Skeletal muscle cell (primary cell): Measurements from ENCODE around the gene RAD50.

Source experiments
- DNase-seq: peaks from one replicate; pipeline ENCODE4 v3.0.0-alpha.2; 2010; ENCODE audit warnings: low read depth
- H3K4me3 ChIP-seq: 2 replicates; pipeline ENCODE4 v1.5.1; 2011; ENCODE audit warnings: low read depth, mild to moderate bottlenecking, control low read depth, low read length, moderate library complexity

The RAD50 gene

DNA sequence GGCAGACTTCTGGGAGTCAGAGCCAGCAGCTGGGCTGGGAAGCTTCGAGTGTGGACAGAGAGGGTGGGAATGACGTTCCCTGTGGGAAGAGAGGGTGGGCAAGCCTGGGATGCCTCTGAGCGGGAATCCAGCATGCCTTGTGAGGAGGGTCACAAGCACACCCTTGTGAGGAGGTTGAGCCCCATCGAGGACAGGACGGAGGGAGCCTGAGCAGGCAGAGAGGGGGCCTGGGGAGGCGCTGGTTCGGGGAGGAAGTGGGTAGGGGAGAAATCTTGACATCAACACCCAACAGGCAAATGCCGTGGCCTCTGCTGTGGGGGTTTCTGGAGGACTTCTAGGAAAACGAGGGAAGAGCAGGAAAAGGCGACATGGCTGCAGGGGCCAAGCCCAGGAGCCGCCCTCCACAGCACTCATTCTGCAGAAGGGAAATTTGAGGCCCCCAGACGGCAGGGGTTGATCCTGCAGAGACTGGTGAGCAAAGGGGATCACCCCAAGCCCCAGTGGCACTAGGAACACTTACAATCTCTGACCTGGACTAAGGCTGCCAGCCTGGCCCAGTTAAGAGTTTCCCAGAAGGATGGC, 100.1 kb downstream of the RAD50 start:
- no peak for DNase-seq
- H3K4me3 ChIP-seq: peak overlapping the region; percentile 45

DNA sequence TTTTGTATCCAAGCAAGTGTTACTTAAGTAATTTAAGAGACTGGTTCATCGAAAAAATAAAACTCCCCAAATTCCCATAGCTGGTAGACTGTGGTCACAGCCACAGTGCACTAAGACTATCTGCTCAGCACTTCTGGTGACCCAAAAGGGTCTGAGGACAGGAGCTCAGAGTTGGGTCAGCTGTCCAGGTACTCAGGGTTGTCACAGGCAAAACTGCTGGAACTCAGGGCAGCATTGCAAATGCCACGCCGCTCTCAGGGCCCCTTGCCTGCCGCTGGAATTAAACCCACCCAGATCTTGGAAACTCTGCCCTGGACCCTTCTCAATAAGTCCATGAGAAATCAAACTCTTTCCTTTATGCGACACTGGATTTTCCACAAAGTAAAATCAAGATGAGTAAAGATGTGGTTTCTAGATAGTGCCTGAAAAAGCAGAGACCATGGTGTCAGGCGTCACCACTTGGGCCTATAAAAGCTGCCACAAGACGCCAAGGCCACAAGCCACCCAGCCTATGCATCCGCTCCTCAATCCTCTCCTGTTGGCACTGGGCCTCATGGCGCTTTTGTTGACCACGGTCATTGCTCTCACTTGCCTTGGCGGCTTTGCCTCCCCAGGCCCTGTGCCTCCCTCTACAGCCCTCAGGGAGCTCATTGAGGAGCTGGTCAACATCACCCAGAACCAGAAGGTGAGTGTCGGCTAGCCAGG, 101.1 kb downstream of the RAD50 start, which contains the start of gene IL13:
Gene IL13 (plus strand): TSS at position 498 of the 705 bp plus-strand sequence. CDS start 14 bp downstream, at position 512.
- DNase-seq: no peak
- no peak within 1 kb of the TSS for H3K4me3 ChIP-seq

DNA sequence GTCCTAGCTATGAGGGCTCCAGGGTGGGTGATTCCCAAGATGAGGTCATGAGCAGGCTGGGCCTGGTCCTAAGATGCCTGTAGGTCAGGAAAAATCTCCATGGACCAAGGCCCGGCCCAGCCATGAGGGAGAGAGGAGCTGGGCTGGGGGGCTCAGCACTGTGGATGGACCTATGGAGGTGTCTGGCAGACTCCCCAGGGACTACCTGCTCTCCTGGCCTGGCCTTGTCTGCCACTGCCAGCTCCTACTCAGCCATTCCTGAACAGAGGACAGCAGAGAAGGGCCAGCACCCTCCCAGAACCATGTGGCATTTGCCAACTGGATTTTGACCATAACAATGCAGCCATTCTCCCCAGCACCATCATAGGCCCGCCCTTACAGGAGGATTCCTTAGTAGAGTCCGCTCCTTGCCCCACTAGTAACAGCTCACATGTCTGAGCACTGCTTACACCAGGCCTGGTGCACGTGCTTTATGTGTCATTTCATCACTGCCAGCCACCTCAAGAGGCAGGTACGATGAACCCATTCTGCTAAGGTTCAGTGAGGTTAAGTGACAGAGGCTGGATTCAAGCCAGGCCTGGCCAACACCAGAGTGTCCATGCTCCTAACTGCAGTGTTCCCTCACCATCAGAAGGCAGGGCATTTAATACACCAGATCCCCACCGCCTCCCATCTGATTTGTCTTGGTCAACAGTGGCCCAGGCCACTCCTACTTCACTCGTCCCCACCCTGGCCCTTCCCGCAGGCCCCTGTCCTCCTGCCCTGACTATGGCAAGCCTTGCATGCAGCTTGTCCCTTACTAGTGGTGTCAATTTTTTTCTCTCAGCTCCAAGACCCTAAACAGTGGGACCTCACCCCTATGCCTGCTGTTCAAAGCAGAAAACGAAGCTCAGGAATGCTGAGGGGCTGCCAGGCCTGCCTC, 101.9 kb downstream of the RAD50 start:
- H3K4me3 ChIP-seq: no peak overlapping the region
- DNase-seq: no peak

GRCh38 chr5:132659598-132660493, 103.1 kb downstream of the RAD50 start:
- DNase-seq: no peak

GRCh38 chr5:132661231-132662003, 104.6 kb downstream of the RAD50 start:
- H3K4me3 ChIP-seq: no peak overlapping the region
- no peak for DNase-seq

More at GRCh38 chr5:132659598-132660493, 103.1 kb downstream of the RAD50 start:
- H3K4me3 ChIP-seq: no peak overlapping the region

GRCh38 chr5:132662004-132662401, 105.2 kb downstream of the RAD50 start:
- no peak for DNase-seq

GRCh38 chr5:132662925-132663770, 106.4 kb downstream of the RAD50 start:
- no peak overlapping the region for H3K4me3 ChIP-seq
- no peak for DNase-seq

More at GRCh38 chr5:132662004-132662401, 105.2 kb downstream of the RAD50 start:
- H3K4me3 ChIP-seq: no peak overlapping the region

GRCh38 chr5:132663771-132664695, 107.3 kb downstream of the RAD50 start:
- no peak for DNase-seq
- H3K4me3 ChIP-seq: no peak overlapping the region

GRCh38 chr5:132664696-132665209, 108.0 kb downstream of the RAD50 start:
- H3K4me3 ChIP-seq: no peak overlapping the region

GRCh38 chr5:132665574-132666080, 108.8 kb downstream of the RAD50 start:
- DNase-seq: no peak
- H3K4me3 ChIP-seq: no peak overlapping the region

More at GRCh38 chr5:132664696-132665209, 108.0 kb downstream of the RAD50 start:
- no peak for DNase-seq

DNA sequence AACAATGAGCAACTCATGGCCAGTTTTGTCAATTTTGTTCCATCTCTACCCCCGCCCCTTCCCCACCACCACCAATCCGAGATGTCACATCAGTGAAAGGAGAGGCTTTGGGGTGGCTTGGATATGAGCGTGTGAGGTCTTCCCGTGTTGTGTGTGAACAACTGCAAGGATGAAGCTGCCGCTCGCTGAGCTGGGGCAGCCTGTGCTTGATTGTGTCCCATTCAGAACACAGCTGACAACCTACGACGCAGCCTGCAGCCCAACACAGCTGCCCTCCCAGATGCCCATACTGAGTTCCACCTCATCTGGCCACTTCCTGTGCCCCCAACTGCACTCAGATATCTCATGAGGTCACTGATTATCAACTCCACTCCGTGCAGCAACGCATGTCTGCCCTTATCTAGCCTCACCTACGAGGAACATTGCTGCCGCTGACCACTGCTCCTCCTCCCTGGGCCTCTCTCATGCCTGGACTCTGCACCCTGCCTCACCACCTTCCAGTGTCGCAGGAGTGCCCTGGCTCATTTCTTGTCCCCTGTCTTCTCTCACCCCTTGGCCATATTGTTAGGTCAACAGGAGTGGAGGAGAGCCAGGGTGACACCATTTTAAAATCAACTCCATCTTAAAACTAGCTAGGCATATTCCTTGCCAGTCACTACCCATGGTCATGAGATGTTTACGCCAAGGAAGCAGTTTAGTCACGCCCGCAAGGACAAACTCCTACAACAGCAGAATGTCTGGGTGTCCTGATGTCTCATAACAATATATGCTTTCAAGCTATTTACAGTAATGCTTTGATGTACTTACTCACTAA, 109.7 kb downstream of the RAD50 start:
- H3K4me3 ChIP-seq: no peak overlapping the region
- no peak for DNase-seq

- no peak overlapping the region for H3K4me3 ChIP-seq
- no peak for DNase-seq
Measured at GRCh38 chr5:132667309-132667708, 110.5 kb downstream of the RAD50 start.

GRCh38 chr5:132667761-132668705, 111.3 kb downstream of the RAD50 start:
- H3K4me3 ChIP-seq: no peak overlapping the region
- DNase-seq: no peak
